DLD1 (cell line): ENCODE results near the gene MICA.
"Not testable (repeated sequence)": the region's sequence is repeated elsewhere in the genome, so short reads cannot be mapped to it uniquely, and the experiment has no call there.

Experiments used
- in situ Hi-C: cut with HindIII; loops from 2 replicates; pipeline ENCODE4 v1.10.0; 2017; ENCODE audit warnings: low sequenced_read_pairs

The MICA gene

GRCh38 chr6:31381666-31382065, 21.7 kb upstream of the MICA start:
- in situ Hi-C loops = no loop called here

GRCh38 chr6:31383149-31383548, 20.2 kb upstream of the MICA start:
- in situ Hi-C loops = no loop called here

- in situ Hi-C loops = no loop called here
Observed at GRCh38 chr6:31385041-31385440, 18.4 kb upstream of the MICA start.

GRCh38 chr6:31386099-31386498, 17.3 kb upstream of the MICA start:
- in situ Hi-C loops = no loop called here

- in situ Hi-C loops = no loop called here
Observed at GRCh38 chr6:31386977-31387376, 16.4 kb upstream of the MICA start.

- in situ Hi-C loops = not testable (repeated sequence)
Observed at GRCh38 chr6:31388916-31389801, 14.2 kb upstream of the MICA start.

GRCh38 chr6:31389802-31390132, 13.6 kb upstream of the MICA start:
- in situ Hi-C loops = not testable (repeated sequence)

- in situ Hi-C loops = no loop called here
Observed at GRCh38 chr6:31393932-31394331, 9.5 kb upstream of the MICA start.

GRCh38 chr6:31394381-31394780, 9.0 kb upstream of the MICA start:
- in situ Hi-C loops = no loop called here

- in situ Hi-C loops = no loop called here
Observed at GRCh38 chr6:31395832-31396231, 7.6 kb upstream of the MICA start.

- in situ Hi-C loops = no loop called here
Observed at GRCh38 chr6:31396422-31397152, 6.8 kb upstream of the MICA start.

GRCh38 chr6:31397153-31397499, 6.3 kb upstream of the MICA start:
- in situ Hi-C loops = not testable (repeated sequence)

GRCh38 chr6:31397901-31398525, 5.4 kb upstream of the MICA start:
- in situ Hi-C loops = no loop called here

- in situ Hi-C loops = no loop called here
Observed at GRCh38 chr6:31399589-31400466, 3.6 kb upstream of the MICA start.

- in situ Hi-C loops = no loop called here
Observed at GRCh38 chr6:31400467-31401289, 2.7 kb upstream of the MICA start.

GRCh38 chr6:31401403-31401802, 2.0 kb upstream of the MICA start:
- in situ Hi-C loops = no loop called here

- in situ Hi-C loops = no loop called here
Observed at GRCh38 chr6:31402324-31403282, 792 bp upstream of the MICA start.

- in situ Hi-C loops = not testable (repeated sequence)
Observed at GRCh38 chr6:31404061-31404364, 618 bp downstream of the MICA start.

- in situ Hi-C loops = no loop called here
Observed at GRCh38 chr6:31405996-31406395, 2.6 kb downstream of the MICA start.
